Psoas muscle (tissue), 8 donors: ENCODE results near the gene RBM19. TPM values are rescaled to one million over a fixed set of nuclear protein-coding genes. Genes with fewer than 3 reads are reported as not detected.

Source experiments
- ATAC-seq, 4 donors: fragments of 200-7000 bp; cut with Tn5 transposase; one replicate each; pipeline ENCODE4 v1.9.1; 2020; ENCODE audit warnings: moderate library complexity in 3 of 4, mild to moderate bottlenecking in 2 of 4
- DNase-seq, 2 donors: peaks; one replicate each; pipeline ENCODE4 v3.0.0-alpha.2; 2020
- H3K27ac ChIP-seq: fragments of 200-600 bp; one replicate; pipeline ENCODE4 v1.8.0; 2022
- H3K27me3 ChIP-seq, 3 donors: fragments of 200-600 bp in 1 of 3; one replicate each; pipeline versions ENCODE4 v1.6.1 to v1.8.0; 2013 to 2022; ENCODE audit warnings: low read length in 2 of 3, mild to moderate bottlenecking in 2 of 3, moderate library complexity in 1 of 3; ENCODE audit not compliant: insufficient read depth in 3 of 3
- H3K36me3 ChIP-seq, 2 donors: fragments of 200-600 bp in 1 of 2; one replicate each; pipeline versions ENCODE4 v1.6.1 to v1.8.0; 2013 to 2022; ENCODE audit warnings: low read depth in 1 of 2, mild to moderate bottlenecking in 1 of 2, moderate library complexity in 1 of 2; ENCODE audit not compliant: insufficient read depth in 1 of 2
- H3K4me1 ChIP-seq: fragments of 200-600 bp; one replicate; pipeline ENCODE4 v1.8.0; 2022
- H3K4me3 ChIP-seq: fragments of 200-600 bp; one replicate; pipeline ENCODE4 v1.8.0; 2022; ENCODE audit warnings: mild to moderate bottlenecking
- H3K9me3 ChIP-seq: fragments of 200-600 bp; one replicate; pipeline ENCODE4 v1.8.0; 2022
- CTCF ChIP-seq: fragments of 200-600 bp; IDR thresholded peaks from one replicate; pipeline ENCODE4 v1.8.0; 2022; ENCODE audit warnings: antibody characterized with exemption
- WGBS, 3 donors: extraction: QIAGEN DNeasy Blood & Tissue Kit; methylation state at CpG; one replicate each; pipeline versions ENCODE4 v1.1.6 to v1.1.7; 2013; 5-methylcytosine and 5-hydroxymethylcytosine counted together
- intact Hi-C, 2 donors: fragments of 100-400 bp; cut with DNase I; formaldehyde crosslinking; loops; one replicate each; pipeline versions ENCODE4 v1.11.0 to v1.14.2; 2022
- polyA plus RNA-seq, 3 donors: library from polyadenylated mRNA; stranded (reverse); fragments of 200-250 nt; gene quantifications; one replicate each; pipeline ENCODE4 v1.2.3, GENCODE V29; 2013
- total RNA-seq, 4 donors: library from RNA; stranded (reverse); fragmentation: NEBNext Ultra II Directional in 2 of 4; extraction: Animal tissue kit (Norgen Biotek cat#: 25700) in 2 of 4; gene quantifications; one replicate each; pipeline versions ENCODE4 v1.2.1 to v1.2.4, GENCODE V29; 2021 to 2023
- donor health status: healthy with polysubstance abuse.
- donor health status: DM: no; HTN: no; CAD: no; lungs with moderate emphysema.
- donor health status: Bipolar disorder and iron deficiency.
- donor health status: healthy.
- donor health status: DM: yes; HTN: yes; CAD: no.
- donor health status: DM: no; HTN: no; CAD: no.
- donor health status: DM: no; HTN: no; CAD: no.
- donor health status: DM: yes; HTN: yes; CAD: no.

Gene RBM19
- total and polyA plus RNA-seq, 7 donors, result 14.2 to 59.4 (median 25.7) TPM

GRCh38 chr12:113776536-113776935 lies 189.6 kb downstream of the RBM19 start:
- Histone ChIP-seq H3K9me3 (no peaks in the 10 kb centered on the region), H3K27ac (no peak overlapping the region), H3K27me3 (peaks cover 0 to 46% (median 2%) of the 10 kb centered on the region in 3 donors), H3K36me3 (no peaks in the 10 kb centered on the region), H3K4me3 (no peak overlapping the region), H3K4me1 (no peaks in the 10 kb centered on the region)
- no peak for DNase-seq
- no peak for ATAC-seq
- intact Hi-C loops, result no loop called here
- WGBS, 3 donors, result 66 to 73% (median 69%) methylated on average over 7 of the region's 7 CpGs
- TF ChIP-seq CTCF, result no peak

- 77 to 79% (median 78%) methylated on average over 5 of the region's 5 CpGs for WGBS, 3 donors
- no peak for TF ChIP-seq CTCF
Measured at GRCh38 chr12:113774526-113774925, 191.6 kb downstream of the RBM19 start.

GRCh38 chr12:113772505-113773030 lies 193.6 kb downstream of the RBM19 start:
- Histone ChIP-seq H3K36me3 (no peaks in the 10 kb centered on the region), H3K9me3 (no peaks in the 10 kb centered on the region), H3K27me3 (peaks cover 0 to 32% (median 0%) of the 10 kb centered on the region in 3 donors), H3K4me1 (no peaks in the 10 kb centered on the region), H3K4me3 (no peak overlapping the region), H3K27ac (no peak overlapping the region)
- WGBS, 3 donors, result 62 to 64% (median 63%) methylated on average over 6 of the region's 6 CpGs
- no peak for ATAC-seq
- no peak for DNase-seq
- intact Hi-C loops, result no loop called here
- no peak for TF ChIP-seq CTCF

More at GRCh38 chr12:113774526-113774925, 191.6 kb downstream of the RBM19 start:
- Histone ChIP-seq H3K27ac (no peak overlapping the region), H3K27me3 (peaks cover 0 to 33% (median 2%) of the 10 kb centered on the region in 3 donors), H3K4me1 (no peaks in the 10 kb centered on the region), H3K9me3 (no peaks in the 10 kb centered on the region), H3K36me3 (no peaks in the 10 kb centered on the region), H3K4me3 (no peak overlapping the region)
- intact Hi-C loops, result no loop called here
- ATAC-seq (no peak), DNase-seq (no peak)

- H3K36me3 ChIP-seq, result no peaks in the 10 kb centered on the region
- DNase-seq (no peak), ATAC-seq (no peak)
- TF ChIP-seq CTCF, result no peak
- peaks cover 0 to 22% (median 1%) of the 10 kb centered on the region in 3 donors for H3K27me3 ChIP-seq
- H3K4me3 ChIP-seq, result no peak overlapping the region
- H3K27ac ChIP-seq, result no peak overlapping the region
- intact Hi-C loops, result no loop called here
- H3K9me3 ChIP-seq, result no peaks in the 10 kb centered on the region
- no peaks in the 10 kb centered on the region for H3K4me1 ChIP-seq
- 63 to 73% (median 69%) methylated on average over 10 of the region's 10 CpGs for WGBS, 3 donors
Measured at GRCh38 chr12:113770389-113770865, 195.7 kb downstream of the RBM19 start.

- no peak for TF ChIP-seq CTCF
- Histone ChIP-seq H3K36me3 (no peaks in the 10 kb centered on the region), H3K4me3 (no peak overlapping the region), H3K27ac (no peak overlapping the region), H3K4me1 (no peaks in the 10 kb centered on the region), H3K9me3 (no peaks in the 10 kb centered on the region), H3K27me3 (peaks cover 0 to 22% (median 3%) of the 10 kb centered on the region in 3 donors)
- intact Hi-C loops, result no loop called here
- ATAC-seq (no peak), DNase-seq (no peak)
- 47 to 56% (median 53%) methylated on average over 9 of the region's 9 CpGs for WGBS, 3 donors
Measured at GRCh38 chr12:113769305-113769704, 196.8 kb downstream of the RBM19 start.
